GM18526 (cell line): Measurements from ENCODE around the gene PCBP1.

Experiments used
- POLR2A ChIP-seq: IDR thresholded peaks from 3 replicates; pipeline ENCODE4 v1.6.1; 2011; ENCODE audit not compliant: insufficient read length; ENCODE audit errors: extremely low read depth

PCBP1 gene

GRCh38 chr2:70133127-70133452 lies 45.8 kb downstream of the PCBP1 start:
- TF ChIP-seq POLR2A = no peak

GRCh38 chr2:70133491-70134322 lies 46.4 kb downstream of the PCBP1 start:
- TF ChIP-seq POLR2A = no peak
